GM15510 (cell line): ENCODE results near the gene ATXN7L2.

Experiments used
- POLR2A ChIP-seq: IDR thresholded peaks from 3 replicates; pipeline ENCODE4 v1.6.1; 2011; ENCODE audit warnings: borderline replicate concordance; ENCODE audit not compliant: insufficient read length; ENCODE audit errors: extremely low read depth

ATXN7L2 gene

GRCh38 chr1:109483672-109484518 lies at the start of gene ATXN7L2:
Gene ATXN7L2, plus strand, starts transcription at chr1:109483905. Its CDS starts 49 bp downstream, at chr1:109483954.
- TF ChIP-seq POLR2A, result peak; percentile 86

GRCh38 chr1:109434484-109434883 lies 49.2 kb upstream of the ATXN7L2 start:
- no peak for TF ChIP-seq POLR2A

- no peak for TF ChIP-seq POLR2A
These were observed 44.9 kb upstream of the ATXN7L2 start for GRCh38 chr1:109438798-109439297.

- TF ChIP-seq POLR2A, result no peak
These were observed 42.6 kb upstream of the ATXN7L2 start for GRCh38 chr1:109441069-109441468.

GRCh38 chr1:109443476-109443875 lies 40.2 kb upstream of the ATXN7L2 start:
- TF ChIP-seq POLR2A, result no peak

- no peak for TF ChIP-seq POLR2A
These were observed 39.4 kb upstream of the ATXN7L2 start for GRCh38 chr1:109444346-109444745.

GRCh38 chr1:109447524-109447923 lies 36.2 kb upstream of the ATXN7L2 start:
- TF ChIP-seq POLR2A, result no peak

GRCh38 chr1:109454497-109455133 lies 29.1 kb upstream of the ATXN7L2 start:
- no peak for TF ChIP-seq POLR2A

- no peak for TF ChIP-seq POLR2A
These were observed 25.9 kb upstream of the ATXN7L2 start for GRCh38 chr1:109457819-109458218.

- no peak for TF ChIP-seq POLR2A
These were observed 17.6 kb upstream of the ATXN7L2 start for GRCh38 chr1:109466125-109466451.

GRCh38 chr1:109466452-109467300 lies 17.0 kb upstream of the ATXN7L2 start, which contains the start of gene SYPL2:
Gene SYPL2, plus strand, starts transcription at chr1:109466546. Its CDS starts 298 bp downstream, at chr1:109466844.
- TF ChIP-seq POLR2A, result no peak

GRCh38 chr1:109467301-109467777 lies 16.4 kb upstream of the ATXN7L2 start:
- no peak for TF ChIP-seq POLR2A

- no peak for TF ChIP-seq POLR2A
These were observed 15.6 kb upstream of the ATXN7L2 start for GRCh38 chr1:109468061-109468460.

GRCh38 chr1:109468903-109469302 lies 14.8 kb upstream of the ATXN7L2 start:
- TF ChIP-seq POLR2A, result no peak

GRCh38 chr1:109470245-109470644 lies 13.5 kb upstream of the ATXN7L2 start:
- no peak for TF ChIP-seq POLR2A
